Activated CD8-positive, alpha-beta T cell treated with anti-CD3 and anti-CD28 coated beads for 36 hours (primary cell): ENCODE results near the gene SNRNP25. TPM values are rescaled to one million over a fixed set of nuclear protein-coding genes. Genes with fewer than 3 reads are reported as not detected.

Source experiments
- ATAC-seq: fragments of 200-7000 bp; cut with Tn5 transposase; one replicate; pipeline ENCODE4 v1.10.0; 2021; ENCODE audit warnings: mild to moderate bottlenecking, moderate library complexity
- CTCF ChIA-PET: fragments of 350-600 bp; sonication (Branson Sonifier 250); formaldehyde crosslinking; loops from one replicate; lab custom pipeline; 2021; ENCODE audit warnings: antibody characterized with exemption; lab: Charles Lee
- POLR2A ChIA-PET: fragments of 350-600 bp; sonication (Branson Sonifier 250); formaldehyde crosslinking; loops from one replicate; lab custom pipeline; 2021; ENCODE audit warnings: antibody characterized with exemption; lab: Charles Lee
- DNase-seq: peaks from one replicate; pipeline ENCODE4 v3.0.0-alpha.2; 2020
- H3K27ac Mint-ChIP-seq: one replicate; pipeline ENCODE4 v1.8.0; 2021; ENCODE audit warnings: mild to moderate bottlenecking, mixed read lengths
- H3K27me3 Mint-ChIP-seq: one replicate; pipeline ENCODE4 v1.8.0; 2021; ENCODE audit warnings: mixed read lengths
- H3K36me3 Mint-ChIP-seq: one replicate; pipeline ENCODE4 v1.8.0; 2021; ENCODE audit warnings: low read depth, mixed read lengths
- H3K4me1 Mint-ChIP-seq: one replicate; pipeline ENCODE4 v1.8.0; 2021; ENCODE audit warnings: low read depth, mixed read lengths
- H3K4me3 Mint-ChIP-seq: one replicate; pipeline ENCODE4 v1.8.0; 2021; ENCODE audit warnings: mild to moderate bottlenecking, moderate library complexity, mixed read lengths
- H3K9me3 Mint-ChIP-seq: one replicate; pipeline ENCODE4 v1.8.0; 2021; ENCODE audit warnings: mixed read lengths
- CTCF ChIP-seq: fragments of 200-600 bp; IDR thresholded peaks from one replicate; pipeline ENCODE4 v1.8.0; 2022; ENCODE audit warnings: antibody characterized with exemption, mild to moderate bottlenecking
- intact Hi-C: fragments of 100-400 bp; cut with micrococcal nuclease; formaldehyde crosslinking; loops from one replicate; pipeline ENCODE4 v1.10.0; 2022
- total RNA-seq, 2 experiments: library from RNA; stranded (reverse); gene quantifications; one replicate each; pipeline ENCODE4 v1.2.3, GENCODE V29; 2021

Gene SNRNP25
- total RNA-seq, 2 experiments from 2014 or later: 39.4 to 39.7 TPM

- Mint-ChIP-seq H3K27me3 (no peaks in the 10 kb centered on the region), H3K27ac (no peak overlapping the region), H3K4me3 (no peak overlapping the region), H3K4me1 (peaks cover 46% of the 10 kb centered on the region), H3K9me3 (no peaks in the 10 kb centered on the region), H3K36me3 (peaks cover 52% of the 10 kb centered on the region)
- intact Hi-C loops: no loop called here
- DNase-seq (no peak), ATAC-seq (no peak)
- POLR2A ChIA-PET: interaction anchor here (0.6 to 0.8 kb wide), 3 partner anchors 172 to 1615 kb away, joined by 3 to 4 read pairs (median 3); no protein-coding TSS in a partner anchor
- CTCF ChIA-PET: interaction anchor here (1.2 to 3.4 kb wide), 3 partner anchors 24 to 65 kb away, joined by 3 to 16 read pairs (median 3); no protein-coding TSS in a partner anchor
- TF ChIP-seq CTCF: no peak
Observed at GRCh38 chr16:41439-42068, 12.1 kb upstream of the SNRNP25 start.

GRCh38 chr16:42069-42457, 11.6 kb upstream of the SNRNP25 start:
- ChIA-PET CTCF (interaction anchor here (1.4 to 3.4 kb wide), 2 partner anchors 23 to 65 kb away, joined by 3 to 16 read pairs; no protein-coding TSS in a partner anchor), POLR2A (interaction anchor here (0.6 to 0.8 kb wide), 3 partner anchors 172 to 1615 kb away, joined by 3 to 4 read pairs (median 3); no protein-coding TSS in a partner anchor)
- ATAC-seq: no peak
- Mint-ChIP-seq H3K4me3 (no peak overlapping the region), H3K36me3 (peaks cover 53% of the 10 kb centered on the region), H3K4me1 (peaks cover 46% of the 10 kb centered on the region), H3K9me3 (no peaks in the 10 kb centered on the region), H3K27ac (no peak overlapping the region), H3K27me3 (no peaks in the 10 kb centered on the region)
- TF ChIP-seq CTCF: no peak
- intact Hi-C loops: no loop called here
- DNase-seq: no peak

- ChIA-PET POLR2A (interaction anchor here (0.7 to 0.8 kb wide), 2 partner anchors 10 to 1614 kb away, joined by 3 to 4 read pairs; no protein-coding TSS in a partner anchor), CTCF (interaction anchor here (1.4 to 3.4 kb wide), 2 partner anchors 23 to 64 kb away, joined by 3 to 16 read pairs; no protein-coding TSS in a partner anchor)
- H3K4me1 Mint-ChIP-seq: peaks cover 48% of the 10 kb centered on the region
- peaks cover 58% of the 10 kb centered on the region for H3K36me3 Mint-ChIP-seq
- ATAC-seq (no peak), DNase-seq (no peak)
- H3K27ac Mint-ChIP-seq: no peak overlapping the region
- intact Hi-C loops: no loop called here
- no peaks in the 10 kb centered on the region for H3K9me3 Mint-ChIP-seq
- TF ChIP-seq CTCF: no peak
- no peak overlapping the region for H3K4me3 Mint-ChIP-seq
- H3K27me3 Mint-ChIP-seq: no peaks in the 10 kb centered on the region
Observed at GRCh38 chr16:42691-43090, 10.9 kb upstream of the SNRNP25 start.

- TF ChIP-seq CTCF: no peak
- DNase-seq (no peak), ATAC-seq (no peak)
- ChIA-PET CTCF (interaction anchor here (3.4 kb wide), 1 partner anchor 22 kb away, joined by 16 read pairs; no protein-coding TSS in a partner anchor), POLR2A (interaction anchor here (0.7 kb wide), 1 partner anchor 10 kb away, joined by 3 read pairs; no protein-coding TSS in a partner anchor)
- intact Hi-C loops: no loop called here
- Mint-ChIP-seq H3K9me3 (no peaks in the 10 kb centered on the region), H3K4me3 (no peak overlapping the region), H3K4me1 (peaks cover 50% of the 10 kb centered on the region), H3K27ac (no peak overlapping the region), H3K36me3 (peaks cover 61% of the 10 kb centered on the region), H3K27me3 (no peaks in the 10 kb centered on the region)
Observed at GRCh38 chr16:43294-43693, 10.3 kb upstream of the SNRNP25 start.

- Mint-ChIP-seq H3K27me3 (no peaks in the 10 kb centered on the region), H3K9me3 (no peaks in the 10 kb centered on the region), H3K36me3 (peaks cover 62% of the 10 kb centered on the region), H3K4me3 (no peak overlapping the region), H3K4me1 (peaks cover 39% of the 10 kb centered on the region), H3K27ac (no peak overlapping the region)
- no peak for TF ChIP-seq CTCF
- ChIA-PET CTCF (interaction anchor here (2.2 kb wide), 1 partner anchor 21 kb away, joined by 11 read pairs; no protein-coding TSS in a partner anchor), POLR2A (interaction anchor here (1.0 to 1.1 kb wide), 2 partner anchors 21 to 33 kb away, joined by 4 to 5 read pairs; partner anchors contain the start of gene MPG)
- DNase-seq (no peak), ATAC-seq (no peak)
- intact Hi-C loops: no loop called here
Observed at GRCh38 chr16:44655-45054, 9.0 kb upstream of the SNRNP25 start.
